ENCODE data around the gene NOL6.

GRCh38 chr9:33517373-33517772, 43.6 kb upstream of the NOL6 start:
- TF ChIP-seq CTCF (IDR thresholded peaks at IDR 0.05) = peak; percentile 26 to 52 (median 45)
- no peak for TF ChIP-seq POLR2A (IDR thresholded peaks at IDR 0.05)
- no peak for TF ChIP-seq EP300 (IDR thresholded peaks at IDR 0.05)
